ENCODE data around the gene UGT1A8.
"Not testable (repeated sequence)": the region's sequence is repeated elsewhere in the genome, so short reads cannot be mapped to it uniquely, and the experiment has no call there.

DNA sequence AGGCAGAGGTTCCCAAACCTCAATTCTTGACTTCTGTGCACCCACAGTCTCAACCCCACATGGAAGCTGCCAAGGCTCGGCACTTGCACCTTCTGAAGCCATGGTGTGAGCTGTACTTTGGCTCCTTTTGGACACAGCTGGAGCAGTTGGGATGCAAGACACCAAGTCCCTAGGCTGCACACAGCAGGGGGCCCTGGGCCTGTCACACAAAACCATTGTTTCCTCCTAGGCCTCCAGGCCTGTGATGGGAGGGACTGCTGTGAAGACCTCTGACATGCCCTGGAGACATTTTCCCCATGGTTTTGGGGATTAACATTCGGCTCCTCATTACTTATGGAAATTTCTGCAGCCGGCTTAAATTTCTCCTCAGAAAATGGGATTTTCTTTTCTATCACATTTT, 28.6 kb downstream of the UGT1A8 start:
- TF ChIP-seq, protein P1, sequence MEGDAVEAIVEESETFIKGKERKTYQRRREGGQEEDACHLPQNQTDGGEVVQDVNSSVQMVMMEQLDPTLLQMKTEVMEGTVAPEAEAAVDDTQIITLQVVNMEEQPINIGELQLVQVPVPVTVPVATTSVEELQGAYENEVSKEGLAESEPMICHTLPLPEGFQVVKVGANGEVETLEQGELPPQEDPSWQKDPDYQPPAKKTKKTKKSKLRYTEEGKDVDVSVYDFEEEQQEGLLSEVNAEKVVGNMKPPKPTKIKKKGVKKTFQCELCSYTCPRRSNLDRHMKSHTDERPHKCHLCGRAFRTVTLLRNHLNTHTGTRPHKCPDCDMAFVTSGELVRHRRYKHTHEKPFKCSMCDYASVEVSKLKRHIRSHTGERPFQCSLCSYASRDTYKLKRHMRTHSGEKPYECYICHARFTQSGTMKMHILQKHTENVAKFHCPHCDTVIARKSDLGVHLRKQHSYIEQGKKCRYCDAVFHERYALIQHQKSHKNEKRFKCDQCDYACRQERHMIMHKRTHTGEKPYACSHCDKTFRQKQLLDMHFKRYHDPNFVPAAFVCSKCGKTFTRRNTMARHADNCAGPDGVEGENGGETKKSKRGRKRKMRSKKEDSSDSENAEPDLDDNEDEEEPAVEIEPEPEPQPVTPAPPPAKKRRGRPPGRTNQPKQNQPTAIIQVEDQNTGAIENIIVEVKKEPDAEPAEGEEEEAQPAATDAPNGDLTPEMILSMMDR (IDR thresholded peaks at IDR 0.05; ENCODE audit: low read depth, low read length), result not testable (repeated sequence)
- not testable (repeated sequence) for TF ChIP-seq POLR2A (IDR thresholded peaks at IDR 0.05; ENCODE audit: extremely low read depth, insufficient read length); MYC (IDR thresholded peaks at IDR 0.05; ENCODE audit: low read depth, low read length)
- TF ChIP-seq, protein P2, sequence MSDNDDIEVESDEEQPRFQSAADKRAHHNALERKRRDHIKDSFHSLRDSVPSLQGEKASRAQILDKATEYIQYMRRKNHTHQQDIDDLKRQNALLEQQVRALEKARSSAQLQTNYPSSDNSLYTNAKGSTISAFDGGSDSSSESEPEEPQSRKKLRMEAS (IDR thresholded peaks at IDR 0.05; ENCODE audit: low read depth, low read length), result not testable (repeated sequence)
